ENCODE measurements around the gene PI4KA.
"Not testable (repeated sequence)": the region's sequence is repeated elsewhere in the genome, so short reads cannot be mapped to it uniquely, and the experiment has no call there.

Gene PI4KA

GRCh38 chr22:20697481-20698113 is 161.0 kb downstream of the PI4KA start:
- peak; percentile 88 for DNase-seq (ENCODE audit: low read depth)
- peak; percentile 67 for TF ChIP-seq CTCF (IDR thresholded peaks at IDR 0.05; ENCODE audit: insufficient read depth, low read depth, low read length, missing control alignments)
- not testable (repeated sequence) for H3K4me3 ChIP-seq (ENCODE audit: low read depth, low read length)

- H3K4me3 ChIP-seq (ENCODE audit: low read depth, low read length), result not testable (repeated sequence)
Measured at GRCh38 chr22:20696056-20696455, 162.6 kb downstream of the PI4KA start.

GRCh38 chr22:20695205-20695604 is 163.4 kb downstream of the PI4KA start:
- H3K4me3 ChIP-seq (ENCODE audit: low read depth, low read length); DNase-seq (ENCODE audit: low read depth): not testable (repeated sequence)

More at GRCh38 chr22:20696056-20696455, 162.6 kb downstream of the PI4KA start:
- DNase-seq (ENCODE audit: low read depth), result not testable (repeated sequence)

- DNase-seq (ENCODE audit: low read depth); H3K4me3 ChIP-seq (ENCODE audit: low read depth, low read length): not testable (repeated sequence)
Measured at GRCh38 chr22:20694256-20694655, 164.4 kb downstream of the PI4KA start.

GRCh38 chr22:20692926-20693325 is 165.7 kb downstream of the PI4KA start:
- not testable (repeated sequence) for DNase-seq (ENCODE audit: low read depth); H3K4me3 ChIP-seq (ENCODE audit: low read depth, low read length)

- H3K4me3 ChIP-seq (ENCODE audit: low read depth, low read length); DNase-seq (ENCODE audit: low read depth): not testable (repeated sequence)
Measured at GRCh38 chr22:20690586-20691317, 167.9 kb downstream of the PI4KA start.

GRCh38 chr22:20687356-20688172 is 171.0 kb downstream of the PI4KA start:
- H3K4me3 ChIP-seq (ENCODE audit: low read depth, low read length); DNase-seq (ENCODE audit: low read depth): not testable (repeated sequence)

GRCh38 chr22:20685764-20686163 is 172.8 kb downstream of the PI4KA start:
- DNase-seq (ENCODE audit: low read depth); H3K4me3 ChIP-seq (ENCODE audit: low read depth, low read length): not testable (repeated sequence)

GRCh38 chr22:20678792-20679435 is 179.7 kb downstream of the PI4KA start:
- not testable (repeated sequence) for H3K4me3 ChIP-seq (ENCODE audit: low read depth, low read length); DNase-seq (ENCODE audit: low read depth)

- no peak for TF ChIP-seq CTCF (IDR thresholded peaks at IDR 0.05; ENCODE audit: insufficient read depth, low read depth, low read length, missing control alignments)
- no peak overlapping the region for H3K4me3 ChIP-seq (ENCODE audit: low read depth, low read length)
- no peak for DNase-seq (ENCODE audit: low read depth)
Measured at GRCh38 chr22:20677684-20678242, 180.8 kb downstream of the PI4KA start.

- not testable (repeated sequence) for DNase-seq (ENCODE audit: low read depth)
Measured at GRCh38 chr22:20675613-20676012, 183.0 kb downstream of the PI4KA start.

More at GRCh38 chr22:20675613-20676012, 183.0 kb downstream of the PI4KA start:
- not testable (repeated sequence) for H3K4me3 ChIP-seq (ENCODE audit: low read depth, low read length)

Measured in GM12865 (cell line).